Mesodermal cell (in vitro differentiated cells): ENCODE data around the gene NDUFV2. TPM values are rescaled to one million over a fixed set of nuclear protein-coding genes. Genes with fewer than 3 reads are reported as not detected.

Experiments
- H3K27ac ChIP-seq: 2 replicates; pipeline ENCODE4 v1.7.0; 2013; ENCODE audit warnings: mild to moderate bottlenecking, low read depth, low read length, moderate library complexity; ENCODE audit not compliant: severe bottlenecking
- H3K36me3 ChIP-seq: 2 replicates; pipeline ENCODE4 v1.7.1; 2013; ENCODE audit warnings: mild to moderate bottlenecking, low read length, moderate library complexity; ENCODE audit not compliant: control insufficient read depth, insufficient read depth
- H3K4me1 ChIP-seq: one replicate; pipeline ENCODE4 v1.7.1; 2013; ENCODE audit warnings: mild to moderate bottlenecking, low read length; ENCODE audit not compliant: insufficient read depth, control insufficient read depth, poor library complexity, severe bottlenecking
- H3K4me3 ChIP-seq: 2 replicates; pipeline ENCODE4 v1.7.0; 2013; ENCODE audit warnings: low read length, control low read depth, mild to moderate bottlenecking; ENCODE audit not compliant: insufficient read depth, poor library complexity, severe bottlenecking; ENCODE audit errors: extremely low read depth
- H3K9me3 ChIP-seq: 2 replicates; pipeline ENCODE4 v1.7.1; 2013; ENCODE audit warnings: mild to moderate bottlenecking, low read length, moderate library complexity; ENCODE audit not compliant: control insufficient read depth
- WGBS, 2 experiments: methylation state at CpG; one replicate each; pipeline ENCODE4 v1.1.5; 2013; ENCODE audit warnings: missing lambda C conversion rate in 2 of 2; ENCODE audit not compliant: insufficient coverage in 2 of 2; 5-methylcytosine and 5-hydroxymethylcytosine counted together
- polyA plus RNA-seq, 2 experiments: library from polyadenylated mRNA; stranded (reverse); fragments of 50-300 nt; gene quantifications; one replicate each; pipeline ENCODE4 v1.2.3, GENCODE V29; 2013

Gene NDUFV2
- 155 TPM for polyA plus RNA-seq (2013, experiment 1 of 2)
- polyA plus RNA-seq (2013, experiment 2 of 2) = 177 TPM

DNA sequence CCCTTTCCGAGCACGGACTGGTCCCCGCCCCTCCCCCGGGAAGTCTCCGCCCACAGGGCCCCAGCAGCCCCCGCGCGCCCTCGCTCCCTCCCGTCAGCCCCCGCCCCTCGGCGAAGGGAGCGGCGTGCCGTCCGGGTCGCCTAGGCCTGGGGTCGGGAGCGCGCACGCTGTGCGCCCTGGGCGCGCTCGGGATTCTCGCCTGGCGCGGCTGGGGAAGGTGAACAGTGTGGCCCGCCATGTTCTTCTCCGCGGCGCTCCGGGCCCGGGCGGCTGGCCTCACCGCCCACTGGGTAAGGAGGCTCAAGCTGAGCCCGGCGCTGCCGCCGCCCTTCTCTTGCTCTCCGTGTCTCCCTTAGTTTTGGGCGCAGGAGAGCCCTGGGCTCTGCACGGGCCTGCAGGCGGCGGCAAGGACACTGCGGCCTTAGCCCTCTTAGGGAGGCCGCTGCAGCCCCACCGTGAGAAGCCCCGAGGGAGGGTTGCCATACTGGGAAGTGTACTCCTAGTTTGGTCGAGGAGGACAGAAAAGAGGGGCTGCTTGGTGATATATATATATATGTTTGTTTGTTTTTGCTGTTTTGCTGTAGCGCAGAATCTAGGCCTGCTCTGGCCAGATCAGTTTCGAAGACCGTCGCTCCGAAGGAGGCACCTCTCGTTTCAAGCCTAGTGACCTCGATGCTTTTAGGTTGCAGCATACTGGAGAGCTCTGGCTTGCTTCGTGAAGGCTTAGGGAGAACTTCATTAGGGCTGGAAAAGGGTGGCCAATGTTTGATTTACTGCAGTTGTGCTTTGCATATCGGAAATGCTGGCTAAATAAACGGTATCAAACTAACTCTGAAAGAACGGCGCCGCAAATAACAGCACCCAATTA, at the start of gene NDUFV2:
NDUFV2 (plus strand) TSS at position 192 of the 868 bp plus-strand sequence; CDS start at position 237, 45 bp downstream.
- Histone ChIP-seq H3K36me3 (peaks cover 4% of the 10 kb centered on the region), H3K27ac (peak within 1 kb of the TSS; percentile 83), H3K9me3 (no peaks in the 10 kb centered on the region), H3K4me3 (peak within 1 kb of the TSS; percentile 82), H3K4me1 (peaks cover 25% of the 10 kb centered on the region)
- WGBS, 2 experiments = 0 to 1% methylated on average over 31 to 40 of the region's 64 CpGs

DNA sequence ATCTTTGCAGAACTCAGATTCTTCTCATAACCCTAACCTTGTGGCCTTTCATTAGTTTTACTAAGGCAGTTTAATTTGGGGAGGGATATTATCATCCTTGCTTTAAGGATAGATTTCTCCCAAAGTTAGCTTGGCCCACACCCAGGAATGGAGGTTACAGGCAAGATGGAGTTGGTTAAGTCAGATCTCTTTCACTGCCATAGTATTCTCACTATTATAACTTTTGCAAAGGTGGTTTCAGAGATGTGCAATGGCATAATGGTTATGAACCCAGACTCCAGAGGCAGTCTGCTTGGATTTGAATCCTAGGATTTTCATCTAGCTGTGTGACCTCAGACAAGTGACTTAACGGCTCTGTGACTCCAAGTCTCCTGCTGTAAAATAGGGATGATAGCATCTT, 48.7 kb upstream of the NDUFV2 start:
- Histone ChIP-seq H3K27ac (no peak overlapping the region), H3K4me1 (no peaks in the 10 kb centered on the region), H3K36me3 (no peaks in the 10 kb centered on the region), H3K9me3 (peaks cover 12% of the 10 kb centered on the region), H3K4me3 (no peak overlapping the region)
- 75 to 100% methylated on average over 1 of the region's 1 CpG for whole genome bisulfite sequencing, 2 experiments

- no peak overlapping the region for H3K27ac ChIP-seq
- H3K4me3 ChIP-seq = no peak overlapping the region
- H3K4me1 ChIP-seq = no peaks in the 10 kb centered on the region
- H3K36me3 ChIP-seq = no peaks in the 10 kb centered on the region
- H3K9me3 ChIP-seq = peaks cover 12% of the 10 kb centered on the region
- 83% methylated on average over 1 of the region's 1 CpG; no CpG with 5 or more reads in 1 of the 2 experiments for WGBS, 2 experiments
These were observed 47.3 kb upstream of the NDUFV2 start for GRCh38 chr18:9055185-9055584.

DNA sequence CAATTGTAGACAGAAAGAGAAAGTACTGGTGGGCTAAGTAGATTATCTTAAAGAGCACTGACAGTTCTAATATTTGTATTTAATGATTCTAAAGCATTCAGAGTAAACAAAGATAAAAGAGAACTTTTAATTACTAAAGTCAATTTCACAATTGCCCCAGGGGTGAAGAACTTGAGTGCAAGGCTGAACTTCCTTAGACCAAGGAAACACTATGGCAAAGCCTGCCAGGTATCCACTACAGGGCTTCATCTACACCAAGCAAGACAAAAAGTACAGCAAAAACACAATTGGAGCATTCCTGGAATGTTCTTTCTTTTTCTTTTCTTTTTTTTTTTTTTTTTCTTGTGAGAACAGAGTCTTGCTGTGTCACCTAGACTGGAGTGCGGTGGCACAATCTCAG, 46.9 kb upstream of the NDUFV2 start:
- Histone ChIP-seq H3K4me3 (no peak overlapping the region), H3K36me3 (no peaks in the 10 kb centered on the region), H3K4me1 (no peaks in the 10 kb centered on the region), H3K27ac (no peak overlapping the region), H3K9me3 (peaks cover 12% of the 10 kb centered on the region)
- WGBS, 2 experiments = no CpG with 5 or more reads among the region's 1 CpG

- H3K27ac ChIP-seq = no peak overlapping the region
- no peak overlapping the region for H3K4me3 ChIP-seq
- H3K4me1 ChIP-seq = no peaks in the 10 kb centered on the region
- H3K9me3 ChIP-seq = peaks cover 9% of the 10 kb centered on the region
- no peaks in the 10 kb centered on the region for H3K36me3 ChIP-seq
- WGBS, 2 experiments = 94 to 99% methylated on average over 3 of the region's 3 CpGs
These were observed 44.9 kb upstream of the NDUFV2 start for GRCh38 chr18:9057646-9058045.

- 100% methylated on average over 2 of the region's 4 CpGs; no CpG with 5 or more reads in 1 of the 2 experiments for WGBS, 2 experiments
- no peaks in the 10 kb centered on the region for H3K4me1 ChIP-seq
- H3K27ac ChIP-seq = no peak overlapping the region
- no peak overlapping the region for H3K4me3 ChIP-seq
- peaks cover 2% of the 10 kb centered on the region for H3K9me3 ChIP-seq
- no peaks in the 10 kb centered on the region for H3K36me3 ChIP-seq
These were observed 44.1 kb upstream of the NDUFV2 start for GRCh38 chr18:9058406-9058805.

GRCh38 chr18:9062418-9062751, 40.1 kb upstream of the NDUFV2 start:
- Histone ChIP-seq H3K27ac (no peak overlapping the region), H3K36me3 (no peaks in the 10 kb centered on the region), H3K9me3 (no peaks in the 10 kb centered on the region), H3K4me1 (no peaks in the 10 kb centered on the region), H3K4me3 (no peak overlapping the region)
- WGBS, 2 experiments = 90 to 91% methylated on average over 2 of the region's 2 CpGs

DNA sequence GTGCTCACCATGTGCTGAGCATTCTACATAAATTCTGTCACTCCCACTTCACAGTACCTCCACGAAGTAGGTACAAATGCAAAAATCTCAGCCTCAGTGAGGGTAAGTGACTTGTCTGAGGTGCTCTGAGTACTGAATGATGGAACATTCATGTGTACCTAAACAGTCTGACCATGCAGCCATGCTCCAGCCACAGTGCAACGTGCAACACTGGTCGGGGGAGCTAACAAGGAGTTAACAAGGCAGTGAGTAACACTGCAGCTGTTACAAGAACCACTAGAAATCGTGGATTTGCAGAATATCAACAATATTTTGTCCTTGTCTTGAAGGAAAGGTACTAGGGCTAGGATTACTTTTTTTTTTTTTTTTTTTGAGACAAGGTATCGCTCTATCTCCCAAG, 36.6 kb upstream of the NDUFV2 start:
- Histone ChIP-seq H3K4me1 (no peaks in the 10 kb centered on the region), H3K4me3 (no peak overlapping the region), H3K27ac (no peak overlapping the region), H3K9me3 (no peaks in the 10 kb centered on the region), H3K36me3 (no peaks in the 10 kb centered on the region)
- 93 to 96% methylated on average over 2 to 3 of the region's 5 CpGs for WGBS, 2 experiments

DNA sequence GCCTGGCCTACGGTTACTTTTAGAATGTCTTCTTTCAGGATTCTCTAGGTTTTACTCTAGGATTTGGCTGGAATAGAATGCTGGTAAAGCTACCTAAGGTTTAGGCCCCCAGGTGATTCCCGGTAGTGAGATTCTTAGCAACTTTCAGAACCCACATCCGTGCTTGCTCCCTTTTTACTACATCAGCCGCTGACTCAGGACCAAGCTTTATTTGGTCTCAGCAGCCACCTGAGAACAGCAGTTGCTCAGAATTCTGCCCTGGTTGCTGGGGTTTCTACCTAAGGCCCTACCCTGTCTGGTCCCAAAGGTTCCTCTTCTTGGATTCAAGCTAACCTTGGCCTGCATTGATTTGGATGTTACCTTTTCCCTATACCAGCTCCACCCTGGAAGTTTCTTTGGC, 36.1 kb upstream of the NDUFV2 start:
- Histone ChIP-seq H3K4me1 (no peaks in the 10 kb centered on the region), H3K27ac (no peak overlapping the region), H3K9me3 (no peaks in the 10 kb centered on the region), H3K36me3 (no peaks in the 10 kb centered on the region), H3K4me3 (no peak overlapping the region)
- WGBS, 2 experiments = 90 to 100% methylated on average over 3 of the region's 4 CpGs

- Histone ChIP-seq H3K36me3 (no peaks in the 10 kb centered on the region), H3K4me3 (no peak overlapping the region), H3K9me3 (no peaks in the 10 kb centered on the region), H3K4me1 (no peaks in the 10 kb centered on the region), H3K27ac (no peak overlapping the region)
- WGBS, 2 experiments = 95 to 100% methylated on average over 3 of the region's 5 CpGs
These were observed 35.6 kb upstream of the NDUFV2 start for GRCh38 chr18:9066817-9067306.

DNA sequence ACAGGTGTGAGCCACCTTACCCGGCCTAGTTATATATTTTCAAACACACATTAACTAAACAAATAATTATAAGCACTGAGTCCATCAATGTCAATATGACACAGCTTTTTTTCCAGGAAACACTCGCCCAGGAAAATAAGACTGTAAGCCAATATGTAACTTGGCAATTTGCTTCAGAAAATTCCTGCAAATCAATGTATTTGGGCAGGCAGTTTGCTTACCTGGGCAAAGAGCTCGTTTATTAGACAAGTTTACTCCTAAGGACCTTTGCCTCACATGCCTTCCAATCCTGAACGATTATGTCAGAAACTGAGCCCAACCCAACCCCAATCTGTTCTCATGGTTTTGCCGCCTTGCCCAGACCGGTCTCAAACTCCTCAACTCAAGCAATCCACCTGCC, 34.7 kb upstream of the NDUFV2 start:
- H3K27ac ChIP-seq = no peak overlapping the region
- no peak overlapping the region for H3K4me3 ChIP-seq
- H3K4me1 ChIP-seq = no peaks in the 10 kb centered on the region
- H3K36me3 ChIP-seq = no peaks in the 10 kb centered on the region
- 84 to 90% methylated on average over 5 to 6 of the region's 6 CpGs for WGBS, 2 experiments
- no peaks in the 10 kb centered on the region for H3K9me3 ChIP-seq
